Activated CD4-positive, alpha-beta T cell treated with anti-CD3 and anti-CD28 coated beads for 1 hour (primary cell): ENCODE measurements around the gene OR4N2.
"Not testable (repeated sequence)": the region's sequence is repeated elsewhere in the genome, so short reads cannot be mapped to it uniquely, and the experiment has no call there.

Source experiments
- DNase-seq: peaks from one replicate; pipeline ENCODE4 v3.0.0-alpha.2; 2020

The OR4N2 gene

GRCh38 chr14:19838433-19838832 lies 34.9 kb downstream of the OR4N2 start:
- DNase-seq: no peak

- DNase-seq: no peak
Measured at GRCh38 chr14:19851365-19851764, 47.8 kb downstream of the OR4N2 start.

- not testable (repeated sequence) for DNase-seq
Measured at GRCh38 chr14:19866061-19866669, 62.6 kb downstream of the OR4N2 start.

- no peak for DNase-seq
Measured at GRCh38 chr14:19873178-19873577, 69.6 kb downstream of the OR4N2 start.

GRCh38 chr14:19874842-19875241 lies 71.3 kb downstream of the OR4N2 start, which contains the start of gene OR4K2:
TSS of gene OR4K2 (plus strand) at chr14:19875142. CDS start at chr14:19876268, 1,126 bp downstream.
- DNase-seq: no peak

GRCh38 chr14:19878029-19878642 lies 74.6 kb downstream of the OR4N2 start:
- DNase-seq: no peak
